HG02763 (cell line): ENCODE results near the gene BCL7A.
A peak's percentile ranks its signal among the peaks of the same experiment; 100 is the strongest.
"Not testable (repeated sequence)": the region's sequence is repeated elsewhere in the genome, so short reads cannot be mapped to it uniquely, and the experiment has no call there.

ENCODE experiments used
- ATAC-seq: cut with Tn5 transposase; IDR thresholded peaks from one replicate; pipeline ENCODE4 v1.9.1; 2021; ENCODE audit warnings: mild to moderate bottlenecking, moderate library complexity; ENCODE audit not compliant: unreplicated experiment

The BCL7A gene

GRCh38 chr12:122051231-122051876 lies 29.7 kb downstream of the BCL7A start:
- ATAC-seq = no peak

GRCh38 chr12:122052285-122052684 lies 30.6 kb downstream of the BCL7A start:
- no peak for ATAC-seq

GRCh38 chr12:122054842-122055520 lies 33.3 kb downstream of the BCL7A start:
- no peak for ATAC-seq

DNA sequence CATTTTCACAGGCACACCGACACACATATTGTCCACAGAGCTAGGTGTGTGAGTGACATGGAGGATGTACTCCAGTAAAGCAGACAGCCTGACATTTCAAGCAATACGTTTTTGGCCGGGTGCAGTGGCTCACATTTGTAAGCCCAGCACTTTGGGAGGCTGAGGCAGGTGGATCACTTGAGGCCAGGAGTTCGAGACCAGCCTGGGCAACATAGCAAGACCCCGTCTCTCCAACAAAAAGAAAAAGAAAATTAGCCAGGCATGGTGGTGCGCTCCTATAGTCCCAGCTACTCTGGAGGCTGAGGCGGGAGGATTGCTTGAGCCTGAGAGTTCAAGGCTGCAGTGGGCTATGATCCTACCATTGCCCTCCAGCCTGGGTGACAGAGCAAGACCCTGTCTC lies 34.7 kb downstream of the BCL7A start:
- ATAC-seq = not testable (repeated sequence)

- no peak for ATAC-seq
These were observed 35.5 kb downstream of the BCL7A start for GRCh38 chr12:122057007-122057735.

- ATAC-seq = no peak
These were observed 36.1 kb downstream of the BCL7A start for GRCh38 chr12:122057769-122058168.

GRCh38 chr12:122058549-122059149 lies 37.0 kb downstream of the BCL7A start:
- ATAC-seq = no peak

GRCh38 chr12:122059203-122059960 lies 37.7 kb downstream of the BCL7A start:
- ATAC-seq = no peak

DNA sequence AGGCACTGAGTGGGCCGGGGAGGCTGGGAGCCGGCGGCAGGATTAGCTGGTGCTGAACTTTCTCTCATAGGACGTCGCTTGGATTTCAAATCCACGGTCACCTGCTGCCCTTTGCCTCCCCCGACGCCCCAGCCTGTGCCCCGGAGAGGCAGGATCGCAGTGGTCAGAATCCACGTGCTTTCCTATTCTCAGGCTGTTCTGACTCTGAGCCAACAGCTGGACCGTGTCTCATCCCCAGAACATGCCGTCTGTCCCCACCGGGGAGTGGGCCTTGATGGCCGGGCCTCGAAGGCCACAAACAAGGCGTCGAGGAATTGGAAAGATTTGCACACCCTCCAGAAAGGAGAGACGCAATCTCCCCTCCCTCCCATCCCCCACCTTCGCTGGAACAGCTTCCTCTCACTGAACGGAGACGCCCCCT lies 38.4 kb downstream of the BCL7A start:
- ATAC-seq = no peak

DNA sequence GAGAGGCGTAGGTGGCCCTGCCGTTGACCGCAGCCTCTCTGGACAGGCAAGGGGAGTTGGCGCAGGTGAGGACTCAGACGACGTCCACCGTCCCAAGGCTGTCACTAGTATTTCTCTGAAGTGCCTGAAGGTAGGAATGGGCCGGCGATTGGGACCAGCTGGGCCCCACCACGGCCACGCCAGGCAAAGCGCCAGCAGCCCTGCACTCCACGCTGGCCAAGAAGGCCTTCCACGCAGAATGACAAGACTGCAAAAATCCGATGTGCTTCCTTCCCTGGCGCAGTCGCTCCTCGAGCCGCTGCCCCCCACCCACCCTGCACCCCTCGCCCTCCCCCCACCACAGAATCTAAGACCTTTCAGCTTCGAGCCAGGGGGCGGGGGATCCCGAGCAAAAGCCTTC lies 39.6 kb downstream of the BCL7A start:
- no peak for ATAC-seq

DNA sequence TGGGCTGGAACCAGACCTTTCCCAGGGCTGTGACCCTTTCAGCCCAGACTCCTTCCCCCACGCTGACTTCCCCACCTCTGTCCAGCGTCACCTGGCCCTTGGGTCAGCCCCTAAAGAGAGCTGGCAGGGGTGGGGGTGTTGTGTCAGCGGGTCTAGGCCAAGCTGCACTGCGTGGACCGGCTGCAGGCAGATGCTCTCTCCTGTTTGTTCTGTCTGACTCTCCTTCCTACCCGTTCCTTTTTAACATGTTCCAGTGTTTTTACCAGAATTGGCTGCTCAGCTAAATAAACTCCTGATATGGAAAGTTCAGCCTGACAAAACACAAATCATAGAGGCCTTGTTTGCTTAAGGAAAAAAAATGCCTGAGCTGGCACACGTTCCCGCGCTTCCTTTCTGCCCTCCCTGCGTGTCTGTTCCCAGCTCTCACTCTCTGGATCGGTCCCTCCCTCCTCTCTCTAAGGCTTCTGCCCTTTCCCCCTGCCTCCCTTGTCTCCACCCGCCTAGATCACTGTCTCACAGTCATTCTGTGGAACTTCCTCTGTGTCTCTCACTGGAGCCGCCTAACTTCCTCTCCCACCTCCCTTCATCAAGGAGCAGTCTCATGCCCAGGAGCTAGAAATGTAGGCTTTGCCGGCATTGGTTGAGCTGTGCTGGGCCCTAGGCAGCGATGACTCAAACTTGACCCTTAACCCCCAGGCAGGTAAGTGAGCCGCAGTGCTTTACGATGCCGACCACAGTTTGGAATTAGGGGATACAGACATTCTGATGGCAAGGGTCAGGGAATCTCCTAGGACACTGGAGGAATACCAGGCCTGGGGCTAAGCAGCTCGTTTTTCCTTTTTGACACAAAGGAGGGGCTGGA lies 41.4 kb downstream of the BCL7A start:
- no peak for ATAC-seq

- no peak for ATAC-seq
These were observed 42.0 kb downstream of the BCL7A start for GRCh38 chr12:122063694-122064024.

DNA sequence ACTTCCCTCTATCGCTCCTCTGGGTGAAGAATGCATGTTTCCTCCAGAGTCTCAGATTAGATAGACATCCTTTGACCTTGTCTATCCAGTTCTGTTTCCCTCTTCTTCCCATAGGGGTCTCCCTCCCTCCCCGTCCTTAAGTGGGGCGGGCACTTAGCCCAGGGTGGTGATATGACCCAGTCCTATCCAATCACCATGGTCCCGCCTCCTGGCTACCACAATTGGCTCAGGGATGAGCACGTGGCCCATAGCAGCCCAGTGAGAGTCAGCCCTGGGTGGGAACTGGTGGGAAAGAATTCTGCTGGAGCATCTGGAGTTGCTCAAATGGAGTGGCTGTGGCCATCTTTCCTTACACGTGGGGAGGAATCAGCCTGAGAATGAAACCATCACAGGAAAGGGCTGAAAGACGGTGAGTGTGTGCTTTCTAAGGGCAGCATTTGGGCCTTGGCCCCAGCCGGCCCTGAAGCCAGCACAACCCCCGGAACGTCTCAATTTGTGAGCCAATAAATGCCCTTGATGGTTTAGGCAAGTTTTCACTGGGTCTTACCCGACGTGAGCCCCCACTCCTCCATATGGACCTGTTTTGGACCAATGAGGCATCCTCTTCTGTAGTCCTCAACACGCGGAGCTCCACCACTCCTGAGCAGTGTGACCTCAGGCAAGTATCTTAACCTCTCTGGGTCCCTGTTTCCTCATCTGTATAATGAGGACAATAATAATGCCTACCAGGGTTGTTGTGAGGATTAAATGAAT lies 42.5 kb downstream of the BCL7A start:
- no peak for ATAC-seq

- ATAC-seq = no peak
These were observed 43.3 kb downstream of the BCL7A start for GRCh38 chr12:122064780-122065588.

- no peak for ATAC-seq
These were observed 45.9 kb downstream of the BCL7A start for GRCh38 chr12:122067548-122067947.

DNA sequence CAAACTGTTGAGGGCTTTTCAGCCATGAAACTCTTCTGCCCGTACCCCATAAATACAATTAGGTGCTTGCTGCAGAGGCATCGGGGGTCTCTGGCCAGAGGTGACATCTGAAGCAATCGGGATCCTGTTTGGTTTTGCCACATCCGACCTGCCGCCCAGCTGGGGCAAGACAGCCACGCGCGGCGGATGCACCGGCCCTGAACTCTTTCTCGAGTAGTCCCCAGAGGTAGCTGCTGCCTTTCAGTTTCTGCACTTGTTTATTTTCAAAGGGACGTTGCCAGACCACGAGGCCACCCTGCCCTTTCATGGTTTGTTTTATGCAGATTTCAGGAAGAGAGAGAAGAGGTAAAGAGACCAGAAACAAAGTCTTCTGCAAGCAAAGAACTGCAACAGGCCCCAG lies 46.3 kb downstream of the BCL7A start:
- ATAC-seq = peak; percentile 70

DNA sequence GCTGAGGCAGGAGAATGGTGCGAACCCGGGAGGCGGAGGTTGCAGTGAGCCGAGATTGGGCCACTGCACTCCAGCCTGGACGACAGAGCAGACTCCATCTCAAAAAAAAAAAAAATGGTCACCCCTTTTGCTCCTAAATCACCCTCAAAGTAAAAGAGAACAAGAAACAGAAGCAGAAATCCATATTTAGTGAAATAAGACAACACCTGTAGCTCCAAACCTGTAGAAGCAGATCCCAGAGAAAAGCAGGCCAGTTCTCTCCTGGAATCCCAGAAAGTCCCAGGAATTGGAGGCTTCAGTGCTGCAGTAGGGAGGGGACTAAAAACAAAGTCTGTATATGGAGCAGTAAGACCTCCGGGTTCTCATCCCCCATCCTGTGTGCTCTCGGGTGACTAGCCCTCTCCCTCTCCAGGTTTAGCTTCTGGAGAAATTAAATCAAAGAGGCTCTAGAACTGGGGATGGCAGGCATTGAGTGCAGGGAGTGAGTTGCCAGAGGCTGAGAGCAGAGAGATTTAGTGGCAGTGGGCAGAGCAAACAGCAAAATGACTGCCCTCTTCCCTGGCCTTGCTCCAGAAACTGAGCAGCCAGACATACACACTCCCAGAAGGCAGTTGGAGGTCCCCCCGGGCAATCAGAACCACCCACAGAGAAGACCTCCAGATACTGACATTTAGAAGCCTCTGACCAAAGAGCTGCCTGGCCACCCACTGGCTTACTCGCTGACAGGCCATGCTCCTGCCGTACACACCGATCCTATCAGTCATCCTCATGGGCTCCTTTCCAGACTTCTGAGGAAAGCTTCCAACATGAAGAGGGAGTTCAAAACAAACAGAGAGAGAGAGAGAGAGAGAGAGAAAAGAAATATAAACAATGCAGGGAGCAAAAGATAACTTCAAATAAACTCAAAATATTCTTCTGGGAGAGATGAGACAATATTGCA lies 50.6 kb downstream of the BCL7A start:
- ATAC-seq = no peak
